Neural cell (in vitro differentiated cells): Measurements from ENCODE around the gene HLTF.

Source experiments
- EZH2 ChIP-seq: fragments of 200-600, 300-800 bp; shearing (Covaris generic), sonication (generic); IDR thresholded peaks from 2 replicates; pipeline ENCODE4 v1.6.1; 2014; ENCODE audit warnings: antibody characterized with exemption, low read length, borderline replicate concordance, mild to moderate bottlenecking; ENCODE audit not compliant: insufficient read depth, poor library complexity, severe bottlenecking
- POLR2AphosphoS5 ChIP-seq: IDR thresholded peaks from 2 replicates; pipeline ENCODE4 v1.6.1; 2012
- REST ChIP-seq: IDR thresholded peaks from 2 replicates; pipeline ENCODE4 v1.6.1; 2012; ENCODE audit warnings: borderline replicate concordance
- TAF1 ChIP-seq: IDR thresholded peaks from 2 replicates; pipeline ENCODE4 v1.6.1; 2012; ENCODE audit warnings: low read depth
- TF ChIP-seq, protein P1 (sequence below): fragments of 450-650 bp; IDR thresholded peaks from 2 replicates; pipeline ENCODE4 v1.5.1; 2014; ENCODE audit warnings: antibody characterized with exemption, mild to moderate bottlenecking, moderate library complexity; ENCODE audit not compliant: poor library complexity, severe bottlenecking

DNA sequence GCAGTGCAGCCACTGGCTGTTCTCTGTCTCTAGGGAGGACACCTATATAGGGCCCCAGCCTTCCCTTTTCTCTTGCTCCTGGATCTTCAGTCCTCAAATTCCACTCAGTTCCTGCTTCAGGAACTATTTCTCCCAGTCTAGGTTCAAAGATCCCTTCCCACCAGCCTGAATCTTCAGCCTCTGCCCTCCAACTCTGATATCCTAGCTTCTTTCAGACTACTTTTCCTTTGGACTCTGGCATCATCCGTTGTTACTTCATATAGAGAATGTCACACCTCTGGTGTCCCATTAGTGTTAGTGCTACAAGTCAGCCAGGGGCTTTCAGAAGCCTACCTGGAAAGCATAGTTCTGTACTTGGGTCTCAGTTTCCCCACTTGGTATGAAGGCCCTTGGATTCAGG is 33.1 kb upstream of the HLTF start:
- TF ChIP-seq, protein P1, sequence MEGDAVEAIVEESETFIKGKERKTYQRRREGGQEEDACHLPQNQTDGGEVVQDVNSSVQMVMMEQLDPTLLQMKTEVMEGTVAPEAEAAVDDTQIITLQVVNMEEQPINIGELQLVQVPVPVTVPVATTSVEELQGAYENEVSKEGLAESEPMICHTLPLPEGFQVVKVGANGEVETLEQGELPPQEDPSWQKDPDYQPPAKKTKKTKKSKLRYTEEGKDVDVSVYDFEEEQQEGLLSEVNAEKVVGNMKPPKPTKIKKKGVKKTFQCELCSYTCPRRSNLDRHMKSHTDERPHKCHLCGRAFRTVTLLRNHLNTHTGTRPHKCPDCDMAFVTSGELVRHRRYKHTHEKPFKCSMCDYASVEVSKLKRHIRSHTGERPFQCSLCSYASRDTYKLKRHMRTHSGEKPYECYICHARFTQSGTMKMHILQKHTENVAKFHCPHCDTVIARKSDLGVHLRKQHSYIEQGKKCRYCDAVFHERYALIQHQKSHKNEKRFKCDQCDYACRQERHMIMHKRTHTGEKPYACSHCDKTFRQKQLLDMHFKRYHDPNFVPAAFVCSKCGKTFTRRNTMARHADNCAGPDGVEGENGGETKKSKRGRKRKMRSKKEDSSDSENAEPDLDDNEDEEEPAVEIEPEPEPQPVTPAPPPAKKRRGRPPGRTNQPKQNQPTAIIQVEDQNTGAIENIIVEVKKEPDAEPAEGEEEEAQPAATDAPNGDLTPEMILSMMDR = no peak
- TF ChIP-seq EZH2 (no peak), TAF1 (no peak), POLR2AphosphoS5 (no peak), REST (no peak)
